ENCODE data around the gene PPP1R12A. TPM values are rescaled to one million over a fixed set of nuclear protein-coding genes. Genes with fewer than 3 reads are reported as not detected.

The PPP1R12A gene
- total RNA-seq, 2 experiments from 2014 or later = 86.5 to 90.8 TPM

DNA sequence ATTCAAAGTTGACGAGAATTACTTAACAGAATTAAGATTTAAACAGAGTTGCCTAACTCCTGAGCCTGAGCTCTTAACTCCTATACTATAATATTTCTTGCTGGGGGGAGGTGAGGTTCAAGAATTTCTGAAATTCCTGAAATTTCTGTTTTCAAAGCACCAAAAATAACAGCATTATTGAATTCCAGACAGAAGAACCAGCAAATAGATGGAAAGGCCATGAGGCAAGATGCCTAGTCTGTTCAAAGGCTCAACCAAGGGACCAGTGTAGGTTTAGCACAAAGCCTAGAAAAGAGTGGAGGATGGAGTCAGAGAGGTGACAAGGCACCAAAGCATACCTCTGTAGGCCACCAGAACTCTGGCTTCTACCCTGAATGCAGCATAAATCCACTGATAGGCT lies 76.4 kb downstream of the PPP1R12A start:
- no peak for ATAC-seq
- CTCF ChIA-PET = no interaction called here
- Mint-ChIP-seq H3K27me3 (ENCODE audit: low read depth) (no peaks in the 10 kb centered on the region), H3K9me3 (ENCODE audit: insufficient read depth) (peaks cover 19% of the 10 kb centered on the region), H3K27ac (no peak overlapping the region), H3K4me3 (no peak overlapping the region), H3K4me1 (ENCODE audit: low read depth) (no peaks in the 10 kb centered on the region), H3K36me3 (ENCODE audit: low read depth) (peaks cover 58% of the 10 kb centered on the region)
- no peak for DNase-seq
- POLR2A ChIA-PET = no interaction called here

DNA sequence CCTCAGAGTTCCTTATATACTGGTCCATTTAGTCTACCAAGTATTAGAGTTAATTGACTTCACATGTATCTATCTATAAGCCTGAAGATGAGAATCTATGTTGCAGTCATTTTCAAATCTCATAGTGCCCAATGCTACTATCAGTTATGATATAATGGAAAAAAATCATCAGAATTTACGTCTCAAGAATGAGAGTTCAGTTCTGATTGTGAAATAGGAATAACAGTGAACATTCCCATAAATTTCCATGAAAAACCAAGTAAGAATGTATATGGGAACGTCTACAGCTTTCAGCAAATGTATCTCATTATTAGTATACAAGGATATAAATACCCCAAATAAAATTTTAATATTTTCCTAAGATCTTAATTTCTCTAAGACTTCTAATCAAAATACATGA lies 77.2 kb downstream of the PPP1R12A start:
- CTCF ChIA-PET = no interaction called here

DNA sequence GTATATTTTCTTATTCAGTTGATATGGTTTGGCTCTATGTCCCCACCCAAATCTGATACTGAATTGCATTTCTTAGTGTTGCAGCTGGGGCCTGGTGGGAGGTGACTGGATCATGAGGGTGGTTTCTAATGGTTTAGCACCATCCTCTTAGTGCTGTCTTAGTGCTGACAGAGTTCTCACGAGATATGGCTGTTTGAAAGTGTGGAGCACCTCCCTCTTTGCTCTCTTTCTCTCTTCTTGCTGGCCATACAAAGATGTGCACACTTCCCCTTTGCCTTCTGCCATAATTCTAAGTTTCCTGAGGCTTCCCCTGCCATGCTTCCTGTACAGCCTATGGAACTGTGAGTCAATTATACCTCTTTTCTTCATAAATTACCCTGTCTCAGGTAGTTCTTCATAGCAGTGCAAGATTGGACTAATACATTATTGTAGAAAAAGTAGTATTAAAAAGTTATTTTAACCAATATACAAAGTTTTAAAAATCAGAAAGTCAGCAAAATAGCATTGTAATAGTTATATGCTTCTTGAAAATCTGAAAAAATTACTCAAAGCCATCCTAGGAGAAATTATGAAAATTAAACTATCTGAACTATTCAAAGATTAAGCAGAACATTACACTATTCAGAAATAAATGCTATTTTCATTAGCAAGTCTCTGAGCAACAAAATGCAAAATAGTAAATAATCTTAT lies 84.1 kb downstream of the PPP1R12A start:
- peaks cover 22% of the 10 kb centered on the region for H3K9me3 Mint-ChIP-seq (ENCODE audit: insufficient read depth)
- H3K4me3 Mint-ChIP-seq = no peak overlapping the region
- CTCF ChIA-PET = no interaction called here
- no peaks in the 10 kb centered on the region for H3K27me3 Mint-ChIP-seq (ENCODE audit: low read depth)
- ATAC-seq = no peak
- peaks cover 24% of the 10 kb centered on the region for H3K4me1 Mint-ChIP-seq (ENCODE audit: low read depth)
- no peak overlapping the region for H3K27ac Mint-ChIP-seq
- DNase-seq = no peak
- POLR2A ChIA-PET = no interaction called here
- H3K36me3 Mint-ChIP-seq (ENCODE audit: low read depth) = peaks cover 44% of the 10 kb centered on the region

More for the DNA sequence above, 77.2 kb downstream of the PPP1R12A start:
- DNase-seq (no peak), ATAC-seq (no peak)
- Mint-ChIP-seq H3K4me1 (ENCODE audit: low read depth) (no peaks in the 10 kb centered on the region), H3K4me3 (no peak overlapping the region), H3K27ac (no peak overlapping the region), H3K36me3 (ENCODE audit: low read depth) (peaks cover 58% of the 10 kb centered on the region), H3K27me3 (ENCODE audit: low read depth) (no peaks in the 10 kb centered on the region), H3K9me3 (ENCODE audit: insufficient read depth) (peaks cover 17% of the 10 kb centered on the region)
- POLR2A ChIA-PET = no interaction called here

DNA sequence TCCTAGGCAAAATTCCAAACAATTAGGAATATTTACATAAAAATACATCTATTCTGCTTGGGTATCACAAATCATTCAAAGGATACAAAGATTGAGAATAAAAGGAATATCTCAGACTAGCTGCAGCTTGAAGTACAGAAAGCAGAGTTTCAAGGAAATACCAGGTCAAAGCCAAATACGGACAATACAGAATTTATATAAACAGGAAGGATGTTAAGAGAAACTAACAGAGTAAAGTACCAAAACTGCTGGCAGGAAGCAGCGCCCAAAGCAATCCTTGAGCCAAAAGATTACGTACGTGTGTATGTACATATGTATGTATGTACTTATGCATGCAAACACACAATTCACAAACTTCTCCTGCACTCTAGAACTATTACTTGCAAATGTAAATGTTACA lies 86.6 kb downstream of the PPP1R12A start:
- Mint-ChIP-seq H3K4me3 (no peak overlapping the region), H3K9me3 (ENCODE audit: insufficient read depth) (peaks cover 14% of the 10 kb centered on the region), H3K36me3 (ENCODE audit: low read depth) (peaks cover 46% of the 10 kb centered on the region), H3K4me1 (ENCODE audit: low read depth) (peaks cover 30% of the 10 kb centered on the region), H3K27me3 (ENCODE audit: low read depth) (no peaks in the 10 kb centered on the region), H3K27ac (no peak overlapping the region)
- ChIA-PET CTCF (no interaction called here), POLR2A (no interaction called here)
- ATAC-seq = peak; percentile 39
- peak; percentile 25 for DNase-seq

DNA sequence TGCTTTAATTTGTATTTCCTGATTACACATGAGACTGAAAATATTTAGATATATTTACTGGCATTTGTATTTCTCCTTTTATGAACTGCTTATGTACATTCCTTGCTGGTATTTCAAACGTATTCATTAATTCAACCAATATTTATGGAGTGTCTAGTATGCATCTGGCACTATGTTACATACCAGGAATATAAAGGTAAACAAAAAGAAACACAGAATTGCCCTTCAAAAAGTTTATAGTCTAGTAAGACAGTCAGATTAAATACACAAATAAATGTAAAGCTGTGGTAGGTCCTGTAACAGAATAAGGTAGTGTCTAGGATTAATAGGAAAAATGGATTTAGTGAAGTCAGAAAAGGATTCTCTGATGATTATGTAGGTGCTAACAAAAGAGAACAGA lies 87.5 kb downstream of the PPP1R12A start:
- no peak overlapping the region for H3K27ac Mint-ChIP-seq
- peaks cover 30% of the 10 kb centered on the region for H3K4me1 Mint-ChIP-seq (ENCODE audit: low read depth)
- H3K4me3 Mint-ChIP-seq = no peak overlapping the region
- peaks cover 11% of the 10 kb centered on the region for H3K9me3 Mint-ChIP-seq (ENCODE audit: insufficient read depth)
- ATAC-seq (no peak), DNase-seq (no peak)
- ChIA-PET CTCF (no interaction called here), POLR2A (no interaction called here)
- H3K36me3 Mint-ChIP-seq (ENCODE audit: low read depth) = peaks cover 46% of the 10 kb centered on the region
- H3K27me3 Mint-ChIP-seq (ENCODE audit: low read depth) = no peaks in the 10 kb centered on the region

DNA sequence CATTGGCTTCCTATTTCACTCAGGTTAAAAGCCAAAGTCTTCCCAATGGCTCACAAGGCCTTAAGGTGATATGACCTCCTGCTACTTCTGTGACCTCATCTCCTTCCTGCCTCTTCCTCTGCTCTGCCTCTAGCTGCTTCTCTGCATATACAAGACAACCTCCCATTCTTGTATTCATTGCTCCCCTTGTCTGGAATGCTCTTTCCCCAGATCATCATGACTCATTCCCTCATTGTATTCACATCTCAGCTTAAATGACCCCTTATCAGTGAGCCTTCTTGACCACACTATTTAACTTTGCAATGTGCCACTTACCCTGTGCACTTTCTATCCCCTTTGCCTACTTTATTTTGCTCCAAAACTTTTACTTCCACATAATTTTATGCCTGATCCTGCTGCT lies 90.2 kb downstream of the PPP1R12A start:
- POLR2A ChIA-PET = no interaction called here
- CTCF ChIA-PET = no interaction called here
- H3K4me1 Mint-ChIP-seq (ENCODE audit: low read depth) = peaks cover 35% of the 10 kb centered on the region
- no peak for ATAC-seq
- H3K27me3 Mint-ChIP-seq (ENCODE audit: low read depth) = no peaks in the 10 kb centered on the region
- H3K4me3 Mint-ChIP-seq = no peak overlapping the region
- peaks cover 10% of the 10 kb centered on the region for H3K9me3 Mint-ChIP-seq (ENCODE audit: insufficient read depth)
- no peak for DNase-seq
- no peak overlapping the region for H3K27ac Mint-ChIP-seq
- H3K36me3 Mint-ChIP-seq (ENCODE audit: low read depth) = peaks cover 57% of the 10 kb centered on the region

DNA sequence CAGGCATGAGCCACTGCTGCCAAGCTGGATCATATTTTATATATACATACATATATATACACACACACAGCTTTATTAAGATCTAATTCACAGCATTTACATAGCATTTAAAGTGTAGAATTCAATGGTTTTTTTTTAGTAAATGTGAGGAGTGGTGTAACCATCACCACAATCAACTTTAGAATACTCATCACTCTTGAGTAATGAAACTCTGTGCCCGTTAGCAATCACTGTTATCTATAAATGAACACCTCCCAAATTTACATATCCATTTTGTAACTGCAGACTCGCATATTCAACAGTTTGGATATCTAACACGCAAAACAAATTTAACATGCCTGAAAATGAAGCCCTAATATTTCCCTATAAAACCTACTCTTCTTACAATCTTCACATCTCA lies 90.9 kb downstream of the PPP1R12A start:
- Mint-ChIP-seq H3K4me1 (ENCODE audit: low read depth) (peaks cover 30% of the 10 kb centered on the region), H3K27ac (no peak overlapping the region), H3K27me3 (ENCODE audit: low read depth) (no peaks in the 10 kb centered on the region), H3K9me3 (ENCODE audit: insufficient read depth) (peaks cover 14% of the 10 kb centered on the region), H3K36me3 (ENCODE audit: low read depth) (peaks cover 60% of the 10 kb centered on the region), H3K4me3 (no peak overlapping the region)
- CTCF ChIA-PET = no interaction called here
- POLR2A ChIA-PET = no interaction called here
- ATAC-seq (no peak), DNase-seq (no peak)

DNA sequence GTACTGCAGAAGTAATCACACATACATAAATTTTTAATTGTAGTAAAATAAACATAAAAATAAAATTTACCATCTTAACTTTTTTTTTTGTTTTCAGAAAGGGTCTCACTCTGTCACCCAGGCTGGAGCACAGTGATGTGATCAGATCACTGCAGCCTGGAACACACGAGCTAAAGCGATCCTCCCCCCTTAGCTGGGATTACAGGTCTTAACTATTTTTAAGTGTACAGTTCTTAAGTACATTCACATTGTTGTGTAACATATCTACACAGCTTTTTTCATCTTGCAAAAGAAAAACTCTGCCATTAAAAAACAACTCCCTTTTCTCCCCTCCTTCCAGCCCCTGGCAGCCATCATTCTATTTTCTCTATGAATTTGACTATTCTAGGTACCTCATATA lies 92.3 kb downstream of the PPP1R12A start:
- Mint-ChIP-seq H3K4me3 (no peak overlapping the region), H3K36me3 (ENCODE audit: low read depth) (peaks cover 69% of the 10 kb centered on the region), H3K9me3 (ENCODE audit: insufficient read depth) (peaks cover 19% of the 10 kb centered on the region), H3K4me1 (ENCODE audit: low read depth) (peaks cover 21% of the 10 kb centered on the region), H3K27ac (no peak overlapping the region), H3K27me3 (ENCODE audit: low read depth) (no peaks in the 10 kb centered on the region)
- CTCF ChIA-PET = interaction anchor here (0.6 kb wide), 1 partner anchor 427 kb away, joined by 3 read pairs; no protein-coding TSS in a partner anchor
- POLR2A ChIA-PET = no interaction called here
- ATAC-seq (no peak), DNase-seq (no peak)

DNA sequence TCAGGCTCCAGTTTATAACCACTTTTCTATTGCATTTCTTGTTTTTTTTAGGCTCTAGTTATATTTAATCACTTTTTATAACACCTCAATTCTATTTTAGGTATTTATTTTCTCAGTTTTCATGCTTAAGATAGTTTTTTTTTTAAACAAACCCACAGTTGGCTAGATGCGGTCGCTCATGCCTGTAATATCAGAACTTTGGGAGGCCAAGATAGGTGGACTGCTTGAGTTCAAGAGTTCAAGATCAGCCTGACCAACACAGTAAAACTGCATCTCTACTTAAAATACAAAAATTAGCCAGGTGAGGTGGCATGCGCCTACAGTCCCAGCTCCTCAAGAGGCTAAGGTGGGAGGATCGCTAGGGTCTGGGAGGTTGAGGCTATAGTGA lies 93.0 kb downstream of the PPP1R12A start:
- Mint-ChIP-seq H3K9me3 (ENCODE audit: insufficient read depth) (peaks cover 20% of the 10 kb centered on the region), H3K27ac (peak overlapping the region; percentile 33), H3K4me1 (ENCODE audit: low read depth) (peaks cover 18% of the 10 kb centered on the region), H3K4me3 (no peak overlapping the region), H3K36me3 (ENCODE audit: low read depth) (peaks cover 67% of the 10 kb centered on the region), H3K27me3 (ENCODE audit: low read depth) (no peaks in the 10 kb centered on the region)
- ATAC-seq = no peak
- no peak for DNase-seq
- ChIA-PET CTCF (no interaction called here), POLR2A (no interaction called here)

DNA sequence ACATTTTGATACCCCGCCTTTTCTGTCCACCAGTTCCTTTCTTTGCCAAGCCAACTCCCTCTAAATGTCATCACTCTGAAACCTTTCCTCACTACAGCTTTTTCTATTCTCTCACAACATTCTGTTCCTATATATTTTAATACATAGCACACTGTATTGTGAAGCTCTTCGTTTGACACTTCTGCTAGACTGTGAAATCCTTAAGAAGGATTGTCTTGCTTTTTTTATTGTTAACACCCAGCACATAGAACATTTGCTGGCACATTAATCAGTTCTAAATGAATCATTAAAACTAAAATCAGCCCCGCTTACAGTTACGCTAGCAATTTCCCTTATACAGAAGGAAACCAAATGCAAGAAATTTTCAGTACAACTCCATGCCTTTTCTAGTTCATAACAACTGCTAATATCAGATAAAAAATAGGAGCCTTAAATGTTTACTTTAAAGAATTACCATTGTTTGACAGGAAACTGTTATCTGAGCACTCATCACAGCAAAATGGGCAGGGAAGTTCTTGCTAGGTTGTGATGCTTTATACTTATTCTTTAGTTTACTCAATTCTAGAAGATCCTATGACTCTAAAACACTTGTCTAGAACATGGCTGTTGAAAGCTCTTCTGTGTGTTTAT lies 93.5 kb downstream of the PPP1R12A start:
- POLR2A ChIA-PET = no interaction called here
- CTCF ChIA-PET = no interaction called here
- no peak overlapping the region for H3K4me3 Mint-ChIP-seq
- H3K9me3 Mint-ChIP-seq (ENCODE audit: insufficient read depth) = peaks cover 20% of the 10 kb centered on the region
- H3K36me3 Mint-ChIP-seq (ENCODE audit: low read depth) = peaks cover 67% of the 10 kb centered on the region
- H3K27me3 Mint-ChIP-seq (ENCODE audit: low read depth) = no peaks in the 10 kb centered on the region
- peaks cover 18% of the 10 kb centered on the region for H3K4me1 Mint-ChIP-seq (ENCODE audit: low read depth)
- DNase-seq (no peak), ATAC-seq (no peak)
- H3K27ac Mint-ChIP-seq = no peak overlapping the region

DNA sequence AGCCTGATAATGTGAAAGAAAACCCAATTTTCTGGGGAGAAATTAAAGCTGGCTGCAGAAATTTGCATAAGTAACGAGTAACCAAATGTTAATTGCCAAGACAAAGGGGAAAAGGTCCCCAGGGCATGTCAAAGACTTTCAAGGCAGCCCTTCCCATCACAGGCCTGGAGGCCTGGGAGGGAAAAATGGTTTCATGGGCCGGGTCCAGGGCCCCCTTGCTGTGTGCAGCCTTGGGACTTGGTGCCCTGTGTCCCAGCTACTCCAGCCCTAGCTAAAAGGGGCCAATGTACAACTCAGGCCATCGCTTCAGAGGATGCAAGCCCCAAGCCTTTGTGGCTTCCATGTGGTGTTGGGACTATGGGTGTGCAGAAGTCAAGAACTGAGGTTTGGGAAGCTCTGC lies 96.5 kb downstream of the PPP1R12A start:
- Mint-ChIP-seq H3K9me3 (ENCODE audit: insufficient read depth) (peaks cover 20% of the 10 kb centered on the region), H3K27ac (no peak overlapping the region), H3K36me3 (ENCODE audit: low read depth) (peaks cover 72% of the 10 kb centered on the region), H3K4me3 (no peak overlapping the region), H3K27me3 (ENCODE audit: low read depth) (no peaks in the 10 kb centered on the region), H3K4me1 (ENCODE audit: low read depth) (peaks cover 13% of the 10 kb centered on the region)
- ATAC-seq (no peak), DNase-seq (no peak)
- ChIA-PET POLR2A (no interaction called here), CTCF (no interaction called here)

DNA sequence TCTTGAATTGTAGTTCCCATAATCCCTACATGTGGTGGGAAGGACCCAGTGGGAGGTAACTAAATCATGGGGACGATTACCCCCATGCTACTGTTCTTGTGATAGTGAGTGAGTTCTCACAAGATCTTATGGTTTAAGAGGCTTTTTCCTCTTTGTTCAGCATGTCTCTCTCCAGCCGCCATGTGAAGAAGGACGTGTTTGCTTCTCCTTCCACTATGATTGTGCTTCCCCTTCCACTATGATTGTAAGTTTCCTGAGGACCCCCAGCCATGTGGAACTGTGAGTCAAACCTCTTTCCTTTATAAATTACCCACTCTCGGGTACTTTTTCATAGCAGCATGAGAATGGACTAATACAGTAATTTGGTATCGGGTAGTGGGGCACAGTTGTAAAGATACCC lies 97.3 kb downstream of the PPP1R12A start:
- H3K27ac Mint-ChIP-seq = no peak overlapping the region
- peaks cover 20% of the 10 kb centered on the region for H3K9me3 Mint-ChIP-seq (ENCODE audit: insufficient read depth)
- ChIA-PET POLR2A (no interaction called here), CTCF (no interaction called here)
- peaks cover 14% of the 10 kb centered on the region for H3K4me1 Mint-ChIP-seq (ENCODE audit: low read depth)
- DNase-seq (no peak), ATAC-seq (no peak)
- H3K27me3 Mint-ChIP-seq (ENCODE audit: low read depth) = no peaks in the 10 kb centered on the region
- peaks cover 68% of the 10 kb centered on the region for H3K36me3 Mint-ChIP-seq (ENCODE audit: low read depth)
- H3K4me3 Mint-ChIP-seq = no peak overlapping the region

DNA sequence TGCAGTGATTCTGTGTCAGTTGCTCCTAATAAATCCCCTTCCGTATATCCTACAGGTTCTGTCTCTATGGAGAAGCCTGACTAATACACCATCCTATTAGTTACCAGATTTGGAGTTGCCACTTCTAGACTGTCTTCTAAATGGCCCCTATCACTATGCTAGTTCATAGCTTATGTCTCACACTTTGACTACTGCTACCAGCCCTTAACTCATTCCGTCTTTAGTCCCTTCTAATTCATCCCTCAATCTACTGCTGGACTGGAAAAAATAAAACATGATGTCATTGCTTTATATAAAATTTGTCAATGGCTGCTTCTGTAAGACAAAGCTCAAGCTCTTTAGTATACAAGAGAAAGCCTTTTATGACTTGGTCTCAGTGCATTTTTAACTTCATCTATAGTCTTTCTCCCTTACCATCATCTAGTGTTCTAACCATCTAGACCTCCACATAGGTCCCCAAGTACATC lies 99.5 kb downstream of the PPP1R12A start:
- Mint-ChIP-seq H3K36me3 (ENCODE audit: low read depth) (peaks cover 61% of the 10 kb centered on the region), H3K9me3 (ENCODE audit: insufficient read depth) (peaks cover 17% of the 10 kb centered on the region), H3K4me1 (ENCODE audit: low read depth) (peaks cover 7% of the 10 kb centered on the region), H3K27me3 (ENCODE audit: low read depth) (no peaks in the 10 kb centered on the region), H3K4me3 (no peak overlapping the region), H3K27ac (no peak overlapping the region)
- ATAC-seq (no peak), DNase-seq (no peak)
- POLR2A ChIA-PET = no interaction called here
- CTCF ChIA-PET = interaction anchor here (0.6 kb wide), 1 partner anchor 10 kb away, joined by 3 read pairs; no protein-coding TSS in a partner anchor

All from activated CD8-positive, alpha-beta T cell treated with anti-CD3 and anti-CD28 coated beads, Interleukin-2, amount 10 ng/mL, durations not matched to agents 7 days and 5 days (primary cell).